Keratinocyte (primary cell): ENCODE data around the gene ERMAP.

Experiments used
- CTCF ChIP-seq, 3 experiments: IDR thresholded peaks in 1 of 3; conservative IDR thresholded peaks in 1 of 3; optimal IDR thresholded peaks in 1 of 3; 2 replicates in 2 of 3; 3 replicates in 1 of 3; pipeline versions ENCODE3 to v1.5.1; 2011; ENCODE audit warnings: low read length in 3 of 3, mild to moderate bottlenecking in 3 of 3, moderate library complexity in 2 of 3, control low read depth in 1 of 3, inconsistent platforms in 1 of 3; ENCODE audit not compliant: insufficient read depth in 2 of 3; ENCODE audit errors: extremely low read depth in 1 of 3
- EZH2 ChIP-seq: IDR thresholded peaks from one replicate; pipeline ENCODE4 v1.6.1; 2012; ENCODE audit warnings: inconsistent platforms, mild to moderate bottlenecking, low read length, moderate library complexity

GRCh38 chr1:42831273-42831672 is 14.4 kb downstream of the ERMAP start:
- TF ChIP-seq CTCF (optimal IDR thresholded peaks at IDR 0.05 in 1 of 3, IDR thresholded peaks at IDR 0.05 in 1 of 3, conservative IDR thresholded peaks at IDR 0.05 in 1 of 3; ENCODE audit: extremely low read depth in 1 of 3, insufficient read depth in 2 of 3, low read length in 3 of 3) (no peak), EZH2 (no peak)
